K562 (cell line): Measurements from ENCODE around the gene ARL6IP4. TPM values are rescaled to one million over a fixed set of nuclear protein-coding genes. Genes with fewer than 3 reads are reported as not detected.

Experiments
- NFYB ChIP-seq: IDR thresholded peaks from 2 replicates; pipeline ENCODE4 v1.6.1; 2011; ENCODE audit warnings: mild to moderate bottlenecking, moderate library complexity; ENCODE audit not compliant: insufficient read length; ENCODE audit errors: extremely low read depth
- polyA plus RNA-seq, 8 experiments: library from polyadenylated mRNA; depleted of rRNA in 4 of 8; stranded (reverse) in 5 of 8; unstranded in 3 of 8; fragments of >200 nt; fragmentation: Nextera tagmentation in 2 of 8; fragmentation: Illumina TruSeq in 1 of 8; extraction: Ambion mirVana in 2 of 8; extraction: Trizol in 1 of 8; gene quantifications; 2 replicates each; pipeline versions ENCODE4 v1.2.1 to v1.2.3, GENCODE V29; 2011 to 2014; ENCODE audit warnings: inconsistent platforms in 1 of 8, missing spikeins in 1 of 8
- total RNA-seq, 7 experiments: library from RNA; depleted of rRNA in 6 of 7; stranded (reverse); fragments of >200 nt in 6 of 7; fragmentation: Illumina TruSeq in 2 of 7; extraction: Trizol in 2 of 7; gene quantifications; 2 replicates each; pipeline versions ENCODE4 v1.2.1 to v1.2.3, GENCODE V29; 2011 to 2021; ENCODE audit warnings: low replicate concordance in 1 of 7
- TF ChIP-seq, protein P1 (sequence below), 2 experiments: fragments of 450-650 bp; IDR thresholded peaks; 2 replicates each; pipeline ENCODE4 v1.6.1; 2016; ENCODE audit warnings: mild to moderate bottlenecking in 2 of 2, borderline replicate concordance in 1 of 2, low read depth in 1 of 2, moderate library complexity in 1 of 2
- TF ChIP-seq, protein P2 (sequence below): sonication (generic); formaldehyde crosslinking; IDR thresholded peaks from 2 replicates; pipeline ENCODE4 v1.8.0; 2022; ENCODE audit warnings: mild to moderate bottlenecking, missing genetic modification reagents, borderline replicate concordance
- TF ChIP-seq, protein P3 (sequence below): fragments of 450-650 bp; IDR thresholded peaks from 2 replicates; pipeline ENCODE4 v1.6.1; 2016; ENCODE audit warnings: mild to moderate bottlenecking, moderate library complexity

Gene ARL6IP4
- total and polyA plus RNA-seq, 9 of the 15 experiments (the other 6 are each of a cell fraction or from before 2014, with no cell fraction given) = 2.4 to 255 (median 151) TPM

DNA sequence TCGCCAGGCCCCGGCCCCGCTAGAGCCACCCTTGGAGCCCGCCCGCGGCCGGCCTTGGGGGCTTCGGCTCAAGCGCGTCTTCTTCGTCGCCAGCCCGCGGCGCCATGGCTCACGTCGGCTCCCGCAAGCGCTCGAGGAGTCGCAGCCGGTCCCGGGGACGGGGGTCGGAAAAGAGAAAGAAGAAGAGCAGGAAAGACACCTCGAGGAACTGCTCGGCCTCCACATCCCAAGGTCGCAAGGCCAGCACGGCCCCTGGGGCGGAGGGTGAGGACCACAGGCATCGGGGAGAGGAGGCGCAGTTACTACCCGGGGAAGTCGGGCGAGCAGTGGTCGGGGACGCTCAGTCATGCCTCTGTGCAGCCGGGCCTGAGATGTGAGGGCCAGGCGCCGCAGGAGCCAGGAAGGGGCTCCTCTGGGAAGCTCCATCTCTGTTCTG, 573 bp downstream of the ARL6IP4 start (continued):
- TF ChIP-seq, protein P1, sequence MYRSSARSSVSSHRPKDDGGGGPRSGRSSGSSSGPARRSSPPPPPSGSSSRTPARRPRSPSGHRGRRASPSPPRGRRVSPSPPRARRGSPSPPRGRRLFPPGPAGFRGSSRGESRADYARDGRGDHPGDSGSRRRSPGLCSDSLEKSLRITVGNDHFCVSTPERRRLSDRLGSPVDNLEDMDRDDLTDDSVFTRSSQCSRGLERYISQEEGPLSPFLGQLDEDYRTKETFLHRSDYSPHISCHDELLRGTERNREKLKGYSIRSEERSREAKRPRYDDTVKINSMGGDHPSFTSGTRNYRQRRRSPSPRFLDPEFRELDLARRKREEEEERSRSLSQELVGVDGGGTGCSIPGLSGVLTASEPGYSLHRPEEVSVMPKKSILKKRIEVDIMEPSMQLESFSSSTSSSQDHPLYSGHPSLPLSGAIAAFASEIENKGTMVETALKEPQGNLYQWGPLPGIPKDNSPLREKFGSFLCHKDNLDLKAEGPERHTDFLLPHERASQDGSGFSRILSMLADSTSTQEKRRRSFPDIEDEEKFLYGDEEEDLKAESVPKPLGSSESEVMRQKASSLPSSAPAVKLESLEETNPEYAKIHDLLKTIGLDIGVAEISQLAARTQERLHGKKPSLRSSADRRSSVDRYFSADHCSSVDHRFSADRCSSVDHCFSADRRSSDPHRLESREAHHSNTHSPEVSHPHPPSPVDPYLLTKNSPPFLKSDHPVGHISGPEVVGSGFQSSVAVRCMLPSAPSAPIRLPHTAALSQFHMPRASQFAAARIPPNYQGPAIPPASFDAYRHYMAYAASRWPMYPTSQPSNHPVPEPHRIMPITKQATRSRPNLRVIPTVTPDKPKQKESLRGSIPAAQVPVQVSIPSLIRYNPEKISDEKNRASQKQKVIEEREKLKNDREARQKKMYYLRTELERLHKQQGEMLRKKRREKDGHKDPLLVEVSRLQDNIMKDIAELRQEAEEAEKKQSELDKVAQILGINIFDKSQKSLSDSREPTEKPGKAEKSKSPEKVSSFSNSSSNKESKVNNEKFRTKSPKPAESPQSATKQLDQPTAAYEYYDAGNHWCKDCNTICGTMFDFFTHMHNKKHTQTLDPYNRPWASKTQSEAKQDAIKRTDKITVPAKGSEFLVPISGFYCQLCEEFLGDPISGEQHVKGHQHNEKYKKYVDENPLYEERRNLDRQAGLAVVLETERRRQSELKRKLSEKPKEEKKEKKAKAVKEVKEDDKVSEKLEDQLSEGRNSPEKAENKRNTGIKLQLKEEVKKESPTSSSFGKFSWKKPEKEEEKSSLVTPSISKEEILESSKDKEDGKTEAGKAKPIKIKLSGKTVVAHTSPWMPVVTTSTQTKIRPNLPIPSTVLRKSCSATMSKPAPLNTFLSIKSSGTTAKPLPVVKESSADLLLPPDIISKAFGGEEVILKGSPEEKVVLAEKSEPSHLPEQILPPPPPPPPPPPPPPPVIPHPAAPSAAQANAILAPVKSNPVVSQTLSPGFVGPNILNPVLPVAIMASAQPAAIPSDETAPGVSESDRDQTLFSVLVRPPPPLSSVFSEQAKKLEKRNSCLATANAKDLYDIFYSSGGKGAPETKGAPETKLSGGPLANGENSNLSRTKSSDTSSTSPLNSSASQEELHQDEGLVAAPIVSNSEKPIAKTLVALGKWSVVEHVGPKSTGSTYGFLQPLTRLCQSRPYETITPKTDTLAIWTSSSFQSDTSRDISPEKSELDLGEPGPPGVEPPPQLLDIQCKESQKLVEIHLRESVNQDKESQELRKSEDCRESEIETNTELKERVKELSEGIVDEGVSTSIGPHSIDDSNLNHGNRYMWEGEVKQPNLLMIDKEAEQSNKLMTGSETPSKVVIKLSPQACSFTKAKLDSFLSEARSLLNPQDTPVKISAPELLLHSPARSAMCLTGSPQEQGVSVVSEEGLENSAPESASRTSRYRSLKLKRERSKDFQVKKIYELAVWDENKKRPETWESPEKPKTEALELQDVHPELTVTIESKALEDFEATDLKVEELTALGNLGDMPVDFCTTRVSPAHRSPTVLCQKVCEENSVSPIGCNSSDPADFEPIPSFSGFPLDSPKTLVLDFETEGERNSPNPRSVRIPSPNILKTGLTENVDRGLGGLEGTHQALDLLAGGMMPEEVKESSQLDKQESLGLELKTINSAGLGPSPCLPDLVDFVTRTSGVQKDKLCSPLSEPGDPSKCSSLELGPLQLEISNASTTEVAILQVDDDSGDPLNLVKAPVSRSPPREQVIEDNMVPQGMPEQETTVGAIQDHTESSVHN (IDR thresholded peaks at IDR 0.05; ENCODE audit: borderline replicate concordance in 1 of 2, low read depth in 1 of 2) = no peak
- TF ChIP-seq, protein P2, sequence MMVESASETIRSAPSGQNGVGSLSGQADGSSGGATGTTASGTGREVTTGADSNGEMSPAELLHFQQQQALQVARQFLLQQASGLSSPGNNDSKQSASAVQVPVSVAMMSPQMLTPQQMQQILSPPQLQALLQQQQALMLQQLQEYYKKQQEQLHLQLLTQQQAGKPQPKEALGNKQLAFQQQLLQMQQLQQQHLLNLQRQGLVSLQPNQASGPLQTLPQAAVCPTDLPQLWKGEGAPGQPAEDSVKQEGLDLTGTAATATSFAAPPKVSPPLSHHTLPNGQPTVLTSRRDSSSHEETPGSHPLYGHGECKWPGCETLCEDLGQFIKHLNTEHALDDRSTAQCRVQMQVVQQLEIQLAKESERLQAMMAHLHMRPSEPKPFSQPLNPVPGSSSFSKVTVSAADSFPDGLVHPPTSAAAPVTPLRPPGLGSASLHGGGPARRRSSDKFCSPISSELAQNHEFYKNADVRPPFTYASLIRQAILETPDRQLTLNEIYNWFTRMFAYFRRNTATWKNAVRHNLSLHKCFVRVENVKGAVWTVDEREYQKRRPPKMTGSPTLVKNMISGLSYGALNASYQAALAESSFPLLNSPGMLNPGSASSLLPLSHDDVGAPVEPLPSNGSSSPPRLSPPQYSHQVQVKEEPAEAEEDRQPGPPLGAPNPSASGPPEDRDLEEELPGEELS (CRISPR knock-in tag) = 0 out of 2 replicates have a peak, but pooled peaks have one; percentile 30
- TF ChIP-seq, protein P3, sequence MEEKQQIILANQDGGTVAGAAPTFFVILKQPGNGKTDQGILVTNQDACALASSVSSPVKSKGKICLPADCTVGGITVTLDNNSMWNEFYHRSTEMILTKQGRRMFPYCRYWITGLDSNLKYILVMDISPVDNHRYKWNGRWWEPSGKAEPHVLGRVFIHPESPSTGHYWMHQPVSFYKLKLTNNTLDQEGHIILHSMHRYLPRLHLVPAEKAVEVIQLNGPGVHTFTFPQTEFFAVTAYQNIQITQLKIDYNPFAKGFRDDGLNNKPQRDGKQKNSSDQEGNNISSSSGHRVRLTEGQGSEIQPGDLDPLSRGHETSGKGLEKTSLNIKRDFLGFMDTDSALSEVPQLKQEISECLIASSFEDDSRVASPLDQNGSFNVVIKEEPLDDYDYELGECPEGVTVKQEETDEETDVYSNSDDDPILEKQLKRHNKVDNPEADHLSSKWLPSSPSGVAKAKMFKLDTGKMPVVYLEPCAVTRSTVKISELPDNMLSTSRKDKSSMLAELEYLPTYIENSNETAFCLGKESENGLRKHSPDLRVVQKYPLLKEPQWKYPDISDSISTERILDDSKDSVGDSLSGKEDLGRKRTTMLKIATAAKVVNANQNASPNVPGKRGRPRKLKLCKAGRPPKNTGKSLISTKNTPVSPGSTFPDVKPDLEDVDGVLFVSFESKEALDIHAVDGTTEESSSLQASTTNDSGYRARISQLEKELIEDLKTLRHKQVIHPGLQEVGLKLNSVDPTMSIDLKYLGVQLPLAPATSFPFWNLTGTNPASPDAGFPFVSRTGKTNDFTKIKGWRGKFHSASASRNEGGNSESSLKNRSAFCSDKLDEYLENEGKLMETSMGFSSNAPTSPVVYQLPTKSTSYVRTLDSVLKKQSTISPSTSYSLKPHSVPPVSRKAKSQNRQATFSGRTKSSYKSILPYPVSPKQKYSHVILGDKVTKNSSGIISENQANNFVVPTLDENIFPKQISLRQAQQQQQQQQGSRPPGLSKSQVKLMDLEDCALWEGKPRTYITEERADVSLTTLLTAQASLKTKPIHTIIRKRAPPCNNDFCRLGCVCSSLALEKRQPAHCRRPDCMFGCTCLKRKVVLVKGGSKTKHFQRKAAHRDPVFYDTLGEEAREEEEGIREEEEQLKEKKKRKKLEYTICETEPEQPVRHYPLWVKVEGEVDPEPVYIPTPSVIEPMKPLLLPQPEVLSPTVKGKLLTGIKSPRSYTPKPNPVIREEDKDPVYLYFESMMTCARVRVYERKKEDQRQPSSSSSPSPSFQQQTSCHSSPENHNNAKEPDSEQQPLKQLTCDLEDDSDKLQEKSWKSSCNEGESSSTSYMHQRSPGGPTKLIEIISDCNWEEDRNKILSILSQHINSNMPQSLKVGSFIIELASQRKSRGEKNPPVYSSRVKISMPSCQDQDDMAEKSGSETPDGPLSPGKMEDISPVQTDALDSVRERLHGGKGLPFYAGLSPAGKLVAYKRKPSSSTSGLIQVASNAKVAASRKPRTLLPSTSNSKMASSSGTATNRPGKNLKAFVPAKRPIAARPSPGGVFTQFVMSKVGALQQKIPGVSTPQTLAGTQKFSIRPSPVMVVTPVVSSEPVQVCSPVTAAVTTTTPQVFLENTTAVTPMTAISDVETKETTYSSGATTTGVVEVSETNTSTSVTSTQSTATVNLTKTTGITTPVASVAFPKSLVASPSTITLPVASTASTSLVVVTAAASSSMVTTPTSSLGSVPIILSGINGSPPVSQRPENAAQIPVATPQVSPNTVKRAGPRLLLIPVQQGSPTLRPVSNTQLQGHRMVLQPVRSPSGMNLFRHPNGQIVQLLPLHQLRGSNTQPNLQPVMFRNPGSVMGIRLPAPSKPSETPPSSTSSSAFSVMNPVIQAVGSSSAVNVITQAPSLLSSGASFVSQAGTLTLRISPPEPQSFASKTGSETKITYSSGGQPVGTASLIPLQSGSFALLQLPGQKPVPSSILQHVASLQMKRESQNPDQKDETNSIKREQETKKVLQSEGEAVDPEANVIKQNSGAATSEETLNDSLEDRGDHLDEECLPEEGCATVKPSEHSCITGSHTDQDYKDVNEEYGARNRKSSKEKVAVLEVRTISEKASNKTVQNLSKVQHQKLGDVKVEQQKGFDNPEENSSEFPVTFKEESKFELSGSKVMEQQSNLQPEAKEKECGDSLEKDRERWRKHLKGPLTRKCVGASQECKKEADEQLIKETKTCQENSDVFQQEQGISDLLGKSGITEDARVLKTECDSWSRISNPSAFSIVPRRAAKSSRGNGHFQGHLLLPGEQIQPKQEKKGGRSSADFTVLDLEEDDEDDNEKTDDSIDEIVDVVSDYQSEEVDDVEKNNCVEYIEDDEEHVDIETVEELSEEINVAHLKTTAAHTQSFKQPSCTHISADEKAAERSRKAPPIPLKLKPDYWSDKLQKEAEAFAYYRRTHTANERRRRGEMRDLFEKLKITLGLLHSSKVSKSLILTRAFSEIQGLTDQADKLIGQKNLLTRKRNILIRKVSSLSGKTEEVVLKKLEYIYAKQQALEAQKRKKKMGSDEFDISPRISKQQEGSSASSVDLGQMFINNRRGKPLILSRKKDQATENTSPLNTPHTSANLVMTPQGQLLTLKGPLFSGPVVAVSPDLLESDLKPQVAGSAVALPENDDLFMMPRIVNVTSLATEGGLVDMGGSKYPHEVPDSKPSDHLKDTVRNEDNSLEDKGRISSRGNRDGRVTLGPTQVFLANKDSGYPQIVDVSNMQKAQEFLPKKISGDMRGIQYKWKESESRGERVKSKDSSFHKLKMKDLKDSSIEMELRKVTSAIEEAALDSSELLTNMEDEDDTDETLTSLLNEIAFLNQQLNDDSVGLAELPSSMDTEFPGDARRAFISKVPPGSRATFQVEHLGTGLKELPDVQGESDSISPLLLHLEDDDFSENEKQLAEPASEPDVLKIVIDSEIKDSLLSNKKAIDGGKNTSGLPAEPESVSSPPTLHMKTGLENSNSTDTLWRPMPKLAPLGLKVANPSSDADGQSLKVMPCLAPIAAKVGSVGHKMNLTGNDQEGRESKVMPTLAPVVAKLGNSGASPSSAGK = 0 out of 2 replicates have a peak, but pooled peaks have one; percentile 9
- no peak for TF ChIP-seq NFYB
